Heart right ventricle (tissue), 16 donors: Measurements from ENCODE around the gene TMCO6. TPM values are rescaled to one million over a fixed set of nuclear protein-coding genes. Genes with fewer than 3 reads are reported as not detected.
A peak's percentile ranks its signal among the peaks of the same experiment; 100 is the strongest.

Source experiments
- ATAC-seq, 8 donors: fragments of 200-7000 bp; cut with Tn5 transposase; one replicate each; pipeline ENCODE4 v1.9.1; 2020; ENCODE audit warnings: mild to moderate bottlenecking in 8 of 8, moderate library complexity in 8 of 8, moderate number of reproducible peaks in 1 of 8
- DNase-seq, 2 donors: peaks; one replicate each; pipeline ENCODE4 v3.0.0-alpha.2; 2020
- H3K27ac ChIP-seq, 10 donors: fragments of 200-600 bp; sonication (generic) in 2 of 10; one replicate each; pipeline versions ENCODE4 v1.5.0 to v1.8.0; 2020 to 2022; ENCODE audit warnings: mild to moderate bottlenecking in 3 of 10
- H3K27me3 ChIP-seq, 7 donors: fragments of 200-600 bp; one replicate each; pipeline ENCODE4 v1.8.0; 2021 to 2022; ENCODE audit warnings: mild to moderate bottlenecking in 2 of 7
- H3K36me3 ChIP-seq, 9 donors: fragments of 200-600 bp; sonication (generic) in 1 of 9; one replicate each; pipeline versions ENCODE4 v1.5.0 to v1.8.0; 2020 to 2022; ENCODE audit warnings: mild to moderate bottlenecking in 2 of 9
- H3K4me1 ChIP-seq, 9 donors: fragments of 200-600 bp; sonication (generic) in 1 of 9; one replicate each; pipeline versions ENCODE4 v1.5.0 to v1.8.0; 2020 to 2022; ENCODE audit warnings: mild to moderate bottlenecking in 4 of 9
- H3K4me3 ChIP-seq, 10 donors: fragments of 200-600 bp; sonication (generic) in 2 of 10; one replicate each; pipeline versions ENCODE4 v1.5.0 to v1.8.0; 2020 to 2022; ENCODE audit warnings: mild to moderate bottlenecking in 7 of 10, moderate library complexity in 2 of 10
- H3K9me3 ChIP-seq, 11 donors: fragments of 200-600 bp in 10 of 11; sonication (generic) in 2 of 11; one replicate each; pipeline versions ENCODE4 v1.5.0 to v1.8.0; 2013 to 2022; ENCODE audit warnings: mild to moderate bottlenecking in 2 of 11, control low read depth in 1 of 11, moderate library complexity in 1 of 11
- WGBS, 2 donors: extraction: QIAGEN DNeasy Blood & Tissue Kit; methylation state at CpG; one replicate each; pipeline ENCODE4 v1.1.7; 2013; ENCODE audit warnings: inconsistent platforms in 1 of 2; 5-methylcytosine and 5-hydroxymethylcytosine counted together
- intact Hi-C, 10 donors: fragments of 100-400 bp; cut with DNase I; formaldehyde crosslinking; loops; one replicate each; pipeline versions ENCODE4 v1.11.1 to v1.14.2; 2022
- polyA plus RNA-seq, 2 donors: library from polyadenylated mRNA; stranded (reverse); fragments of 200-250 nt; gene quantifications; one replicate each; pipeline ENCODE4 v1.2.3, GENCODE V29; 2013
- total RNA-seq, 10 donors: library from RNA; stranded (reverse); fragmentation: NEBNext Ultra II Directional in 3 of 10; extraction: Animal tissue kit (Norgen Biotek cat#: 25700) in 3 of 10; gene quantifications; one replicate each; pipeline versions ENCODE4 v1.2.1 to v1.2.4, GENCODE V29; 2021 to 2023
- TF ChIP-seq, protein P1 (sequence below), 9 donors: fragments of 200-600 bp; sonication (generic) in 2 of 9; IDR thresholded peaks; one replicate each; pipeline versions ENCODE4 v1.5.0 to v1.8.0; 2021 to 2022; ENCODE audit warnings: antibody characterized with exemption in 9 of 9, mild to moderate bottlenecking in 5 of 9, moderate library complexity in 1 of 9
- donor health status: Arrhythmogenic right ventricular cardiomyopathy.
- donor health status: ischemic (EF 13 %, LVEDD 7.1; RV severe dilation, severe dysfunction).
- donor health status: healthy with polysubstance abuse.
- donor health status: DM: no; HTN: yes; CAD: no.
- donor health status: DM: no; HTN: no; CAD: no.
- donor health status: ischemic (EF 25% LVEDD 6.9; RV normal size, moderate dysfunction).
- donor health status: ischemic (EF 25% LVEDD 5.7; RV mildly dilated, moderate dysfunction).
- donor health status: healthy.
- donor health status: DM: yes; HTN: yes; CAD: no.
- donor health status: Ischemic cardiomyopathy.
- donor health status: ischemic (EF 35%, LVEDD 5.7; RV mildly dilated, moderate dysfunction).
- donor health status: nonischemic (EF 11% LVEDD 7.7; RV severe dilation, severe dysfunction).
- donor health status: DM: yes; HTN: yes; CAD: no.
- donor health status: PGD.
- donor health status: ischemic (EF 29% LVEDD 5.4; RV normal size, mild dysfunction).
- donor health status: nonischemic (EF 23%, LVEDD 6.1; RV moderate dilation, normal function).

TMCO6 gene
- total and polyA plus RNA-seq, 12 donors, result 1.6 to 7.9 (median 3.4) TPM

- WGBS, 2 donors, result 63 to 64% methylated on average over 2 of the region's 2 CpGs
- intact Hi-C loops, result loop anchor here in 6 of 10 donors (5.0 to 10.0 kb wide), 5 partner anchors 63 to 266 kb away; partner anchors contain the start of genes APBB3 (in 2 of the 6), SLC35A4 (in 2 of the 6), SLC4A9 (in 2 of the 6) and EIF4EBP3 (in 1 of the 6)
- H3K27ac ChIP-seq, result peak overlapping the region in 6 of 10 donors; percentile 38 to 92 (median 81)
- H3K27me3 ChIP-seq, result no peaks in the 10 kb centered on the region
- ATAC-seq (no peak), DNase-seq (no peak)
- H3K9me3 ChIP-seq, result peaks cover 0 to 14% (median 0%) of the 10 kb centered on the region in 11 donors
- peak overlapping the region in 7 of 10 donors; percentile 2 to 68 (median 61) for H3K4me3 ChIP-seq
- peaks cover 0 to 35% (median 19%) of the 10 kb centered on the region in 9 donors for H3K4me1 ChIP-seq
- TF ChIP-seq, protein P1, sequence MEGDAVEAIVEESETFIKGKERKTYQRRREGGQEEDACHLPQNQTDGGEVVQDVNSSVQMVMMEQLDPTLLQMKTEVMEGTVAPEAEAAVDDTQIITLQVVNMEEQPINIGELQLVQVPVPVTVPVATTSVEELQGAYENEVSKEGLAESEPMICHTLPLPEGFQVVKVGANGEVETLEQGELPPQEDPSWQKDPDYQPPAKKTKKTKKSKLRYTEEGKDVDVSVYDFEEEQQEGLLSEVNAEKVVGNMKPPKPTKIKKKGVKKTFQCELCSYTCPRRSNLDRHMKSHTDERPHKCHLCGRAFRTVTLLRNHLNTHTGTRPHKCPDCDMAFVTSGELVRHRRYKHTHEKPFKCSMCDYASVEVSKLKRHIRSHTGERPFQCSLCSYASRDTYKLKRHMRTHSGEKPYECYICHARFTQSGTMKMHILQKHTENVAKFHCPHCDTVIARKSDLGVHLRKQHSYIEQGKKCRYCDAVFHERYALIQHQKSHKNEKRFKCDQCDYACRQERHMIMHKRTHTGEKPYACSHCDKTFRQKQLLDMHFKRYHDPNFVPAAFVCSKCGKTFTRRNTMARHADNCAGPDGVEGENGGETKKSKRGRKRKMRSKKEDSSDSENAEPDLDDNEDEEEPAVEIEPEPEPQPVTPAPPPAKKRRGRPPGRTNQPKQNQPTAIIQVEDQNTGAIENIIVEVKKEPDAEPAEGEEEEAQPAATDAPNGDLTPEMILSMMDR (IDR thresholded peaks at IDR 0.05), result no peak
- H3K36me3 ChIP-seq, result no peaks in the 10 kb centered on the region
Measured at GRCh38 chr5:140630292-140631035, 8.8 kb upstream of the TMCO6 start.

GRCh38 chr5:140631036-140631417 is 8.2 kb upstream of the TMCO6 start:
- intact Hi-C loops, result loop anchor here in 6 of 10 donors (5.0 to 10.0 kb wide), 5 partner anchors 64 to 266 kb away; partner anchors contain the start of genes APBB3 (in 2 of the 6), SLC35A4 (in 2 of the 6), SLC4A9 (in 2 of the 6) and EIF4EBP3 (in 1 of the 6)
- WGBS, 2 donors, result 88 to 95% methylated on average over 4 of the region's 4 CpGs
- ATAC-seq, result no peak

DNA sequence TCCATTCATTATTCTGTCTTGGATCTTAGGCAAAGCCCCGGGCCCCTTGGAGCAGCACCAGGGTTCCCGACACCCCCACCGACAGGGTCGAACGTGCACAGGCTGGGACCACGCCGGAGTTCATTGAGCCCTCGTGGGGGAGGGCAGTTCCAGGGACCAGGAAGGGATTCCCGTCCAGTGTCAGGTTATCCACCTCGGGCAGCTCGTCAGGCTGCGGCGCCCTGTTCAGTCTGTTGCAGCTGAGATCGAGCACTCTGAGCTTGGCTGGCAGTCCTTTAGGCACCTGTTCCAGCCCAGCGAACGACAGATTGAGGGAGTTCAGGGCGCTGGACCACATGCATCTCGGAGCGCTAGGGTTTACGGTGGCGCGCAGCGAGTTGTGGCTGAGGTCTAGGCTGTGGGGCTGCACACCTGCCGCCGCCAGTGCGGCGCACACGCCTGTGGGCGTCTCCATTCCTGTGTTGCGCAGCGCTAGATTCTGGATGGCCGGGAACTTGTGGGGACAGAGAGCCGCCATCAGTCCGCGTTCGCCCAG is 7.4 kb upstream of the TMCO6 start:
- intact Hi-C loops, result loop anchor here in 6 of 10 donors (5.0 to 10.0 kb wide), 5 partner anchors 65 to 267 kb away; partner anchors contain the start of genes APBB3 (in 2 of the 6), SLC35A4 (in 2 of the 6), SLC4A9 (in 2 of the 6) and EIF4EBP3 (in 1 of the 6)
- peak; percentile 29 to 71 (median 51) for ATAC-seq
- WGBS, 2 donors, result 13 to 14% methylated on average over 36 of the region's 36 CpGs

More at GRCh38 chr5:140631036-140631417, 8.2 kb upstream of the TMCO6 start:
- Histone ChIP-seq H3K9me3 (peaks cover 0 to 14% (median 0%) of the 10 kb centered on the region in 11 donors), H3K27me3 (no peaks in the 10 kb centered on the region), H3K4me1 (peaks cover 0 to 35% (median 19%) of the 10 kb centered on the region in 9 donors), H3K4me3 (peak overlapping the region in 7 of 10 donors; percentile 46 to 68 (median 64)), H3K27ac (peak overlapping the region in 7 of 10 donors; percentile 34 to 92 (median 80)), H3K36me3 (no peaks in the 10 kb centered on the region)
- no peak for DNase-seq
- TF ChIP-seq, protein P1 (IDR thresholded peaks at IDR 0.05), result no peak

More for the DNA sequence above, 7.4 kb upstream of the TMCO6 start:
- Histone ChIP-seq H3K4me1 (peaks cover 0 to 35% (median 19%) of the 10 kb centered on the region in 9 donors), H3K9me3 (peaks cover 0 to 14% (median 0%) of the 10 kb centered on the region in 11 donors), H3K27ac (peak overlapping the region in 9 of 10 donors; percentile 14 to 92 (median 74)), H3K4me3 (peak overlapping the region; percentile 10 to 69 (median 62)), H3K27me3 (no peaks in the 10 kb centered on the region), H3K36me3 (no peaks in the 10 kb centered on the region)
- DNase-seq, result no peak
- TF ChIP-seq, protein P1 (IDR thresholded peaks at IDR 0.05), result no peak
